ENCODE measurements around the gene DERL2.
"Not testable (repeated sequence)": the region's sequence is repeated elsewhere in the genome, so short reads cannot be mapped to it uniquely, and the experiment has no call there.

Gene DERL2

DNA sequence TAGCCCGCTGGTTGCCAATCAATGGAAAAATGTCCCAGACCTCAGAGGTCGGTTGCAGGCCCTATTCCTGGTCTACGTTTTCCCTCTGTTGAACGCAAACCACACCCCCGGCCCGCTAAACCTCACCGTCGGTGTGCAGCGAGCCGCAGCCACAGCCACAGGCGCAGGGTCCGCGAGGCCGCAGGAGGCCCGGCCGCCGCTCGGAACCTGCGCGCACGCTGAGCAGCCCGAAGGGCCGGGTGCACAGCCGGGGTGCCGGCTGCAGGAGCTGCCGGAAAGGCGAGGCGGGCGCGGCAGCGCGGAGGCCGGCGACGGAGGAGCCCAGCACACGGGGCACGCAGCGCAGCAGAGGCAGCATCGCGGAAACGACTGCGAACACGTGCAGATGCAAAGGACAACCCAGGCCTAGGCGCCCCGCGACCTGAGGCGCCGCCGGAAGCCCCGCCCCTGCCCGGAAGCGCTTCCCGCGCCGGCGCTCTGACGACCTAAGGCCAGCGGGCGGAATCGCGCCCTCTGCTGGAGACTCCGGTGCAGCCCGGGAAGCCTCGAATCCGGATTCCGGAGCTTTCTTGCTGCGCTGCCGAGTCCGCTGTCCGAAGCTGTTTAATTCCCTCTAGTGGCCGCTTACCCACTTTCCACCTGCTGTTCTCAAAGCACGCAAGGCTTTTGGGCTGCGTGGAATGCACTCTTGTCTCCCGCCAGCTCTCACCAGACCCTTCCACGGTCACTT, 47.1 kb downstream of the DERL2 start, which contains the start of gene C1QBP:
TSS of gene C1QBP (minus strand) at position 440 of the 730 bp plus-strand sequence. CDS start at position 358, 82 bp downstream.
- DNase-seq (ENCODE audit: extremely low spot score): peak; percentile 95
- CTCF ChIA-PET: interaction anchor here (0.7 to 6.1 kb wide), 44 partner anchors 9 to 530 kb away, joined by 3 to 45 read pairs (median 6); partner anchors contain the start of genes DHX33, NUP88 and RPAIN
- TF ChIP-seq, protein P1, sequence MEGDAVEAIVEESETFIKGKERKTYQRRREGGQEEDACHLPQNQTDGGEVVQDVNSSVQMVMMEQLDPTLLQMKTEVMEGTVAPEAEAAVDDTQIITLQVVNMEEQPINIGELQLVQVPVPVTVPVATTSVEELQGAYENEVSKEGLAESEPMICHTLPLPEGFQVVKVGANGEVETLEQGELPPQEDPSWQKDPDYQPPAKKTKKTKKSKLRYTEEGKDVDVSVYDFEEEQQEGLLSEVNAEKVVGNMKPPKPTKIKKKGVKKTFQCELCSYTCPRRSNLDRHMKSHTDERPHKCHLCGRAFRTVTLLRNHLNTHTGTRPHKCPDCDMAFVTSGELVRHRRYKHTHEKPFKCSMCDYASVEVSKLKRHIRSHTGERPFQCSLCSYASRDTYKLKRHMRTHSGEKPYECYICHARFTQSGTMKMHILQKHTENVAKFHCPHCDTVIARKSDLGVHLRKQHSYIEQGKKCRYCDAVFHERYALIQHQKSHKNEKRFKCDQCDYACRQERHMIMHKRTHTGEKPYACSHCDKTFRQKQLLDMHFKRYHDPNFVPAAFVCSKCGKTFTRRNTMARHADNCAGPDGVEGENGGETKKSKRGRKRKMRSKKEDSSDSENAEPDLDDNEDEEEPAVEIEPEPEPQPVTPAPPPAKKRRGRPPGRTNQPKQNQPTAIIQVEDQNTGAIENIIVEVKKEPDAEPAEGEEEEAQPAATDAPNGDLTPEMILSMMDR (IDR thresholded peaks at IDR 0.05; ENCODE audit: control extremely low read depth, extremely low read depth, low read depth, missing control alignments): peak; percentile 92
- POLR2A ChIA-PET: interaction anchor here (0.7 to 1.4 kb wide), 5 partner anchors 11 to 65 kb away, joined by 3 to 4 read pairs (median 3); partner anchors contain the start of genes DERL2, MIS12 and NUP88

DNA sequence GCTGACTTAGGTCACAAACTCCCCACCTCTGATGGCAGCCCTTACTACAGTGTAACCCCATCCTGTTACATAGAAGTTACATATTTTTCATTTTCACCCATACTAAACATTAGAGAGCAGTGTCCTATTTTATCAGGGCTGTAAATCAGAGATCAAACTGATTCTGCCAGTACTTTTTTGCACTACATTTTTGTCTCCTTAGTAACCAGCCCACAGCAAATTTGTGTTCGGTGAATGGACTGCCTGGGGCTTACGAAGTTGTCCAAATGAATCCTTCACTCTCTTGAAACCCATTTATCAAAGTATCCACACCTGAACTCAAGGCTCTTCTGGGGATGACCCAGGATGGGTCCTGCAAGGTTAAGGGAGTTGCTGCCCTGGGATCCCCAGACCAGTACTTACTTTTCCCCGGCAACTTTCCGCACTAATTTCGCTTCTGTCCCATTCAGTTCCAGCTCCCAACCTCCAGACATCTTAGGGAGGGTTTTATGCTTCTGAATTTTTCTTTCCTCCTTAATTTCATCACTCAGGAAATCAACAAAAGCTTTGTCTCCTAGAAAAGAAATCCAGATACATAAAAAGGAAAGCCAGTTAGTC, 48.2 kb downstream of the DERL2 start:
- TF ChIP-seq, protein P1 (IDR thresholded peaks at IDR 0.05; ENCODE audit: control extremely low read depth, extremely low read depth, low read depth, missing control alignments): no peak
- ChIA-PET CTCF (interaction anchor here (1.2 to 6.1 kb wide), 10 partner anchors 9 to 189 kb away, joined by 3 to 45 read pairs (median 7); no protein-coding TSS in a partner anchor), POLR2A (no interaction called here)
- DNase-seq (ENCODE audit: extremely low spot score): no peak

DNA sequence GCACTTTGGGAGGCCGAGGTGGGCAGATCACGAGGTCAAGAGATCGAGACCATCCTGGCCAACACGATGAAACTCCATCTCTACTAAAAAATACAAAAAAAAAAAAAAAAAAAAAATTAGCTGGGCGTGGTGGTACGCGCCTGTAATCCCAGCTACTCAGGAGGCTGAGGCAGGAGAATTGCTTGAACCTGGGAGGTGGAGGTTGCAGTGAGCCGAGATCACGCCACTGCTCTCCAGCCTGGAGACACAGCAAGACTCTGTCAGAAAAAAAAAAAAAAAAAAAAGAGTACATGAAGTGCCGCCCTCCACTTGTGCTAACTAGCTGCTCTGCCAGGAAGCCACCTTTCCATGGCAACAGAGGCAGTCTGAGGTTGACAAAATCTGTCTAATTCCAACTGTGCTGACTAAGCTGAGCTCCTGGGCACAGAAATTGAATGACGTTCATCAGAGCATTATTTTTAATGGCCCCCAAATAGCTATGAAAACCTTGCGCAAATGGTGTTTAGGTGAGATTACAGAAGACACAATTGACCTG, 50.1 kb downstream of the DERL2 start:
- POLR2A ChIA-PET; DNase-seq (ENCODE audit: extremely low spot score): not testable (repeated sequence)
- CTCF ChIA-PET: interaction anchor here (1.0 to 1.5 kb wide), 2 partner anchors 9 to 198 kb away, joined by 3 to 4 read pairs; no protein-coding TSS in a partner anchor

DNA sequence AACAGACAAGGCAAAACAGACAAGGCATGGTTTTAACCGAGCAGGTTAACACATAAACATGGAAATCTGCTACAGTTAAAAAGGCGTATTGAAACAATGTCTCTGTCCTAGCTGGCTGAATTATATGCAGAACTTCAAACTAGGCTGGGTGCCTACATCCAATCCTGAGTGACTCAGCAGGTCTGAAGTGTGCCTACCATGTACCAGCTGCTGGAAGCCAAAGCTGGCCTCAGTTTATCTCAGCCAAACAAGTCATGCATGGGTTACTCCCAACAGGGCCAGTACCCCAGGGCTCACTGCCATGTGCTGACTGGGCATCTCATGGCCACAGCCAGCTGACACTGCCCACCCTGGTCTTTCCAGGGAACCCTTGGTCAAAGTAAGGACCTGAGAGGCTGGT, 51.0 kb downstream of the DERL2 start:
- TF ChIP-seq, protein P1 (IDR thresholded peaks at IDR 0.05; ENCODE audit: control extremely low read depth, extremely low read depth, low read depth, missing control alignments): no peak
- DNase-seq (ENCODE audit: extremely low spot score): no peak
- ChIA-PET CTCF (interaction anchor here (1.5 to 2.4 kb wide), 2 partner anchors 8 kb away, joined by 4 to 8 read pairs; no protein-coding TSS in a partner anchor), POLR2A (interaction anchor here (1.0 kb wide), 1 partner anchor 15 kb away, joined by 4 read pairs; the partner anchor contains the start of genes NUP88 and RPAIN)

DNA sequence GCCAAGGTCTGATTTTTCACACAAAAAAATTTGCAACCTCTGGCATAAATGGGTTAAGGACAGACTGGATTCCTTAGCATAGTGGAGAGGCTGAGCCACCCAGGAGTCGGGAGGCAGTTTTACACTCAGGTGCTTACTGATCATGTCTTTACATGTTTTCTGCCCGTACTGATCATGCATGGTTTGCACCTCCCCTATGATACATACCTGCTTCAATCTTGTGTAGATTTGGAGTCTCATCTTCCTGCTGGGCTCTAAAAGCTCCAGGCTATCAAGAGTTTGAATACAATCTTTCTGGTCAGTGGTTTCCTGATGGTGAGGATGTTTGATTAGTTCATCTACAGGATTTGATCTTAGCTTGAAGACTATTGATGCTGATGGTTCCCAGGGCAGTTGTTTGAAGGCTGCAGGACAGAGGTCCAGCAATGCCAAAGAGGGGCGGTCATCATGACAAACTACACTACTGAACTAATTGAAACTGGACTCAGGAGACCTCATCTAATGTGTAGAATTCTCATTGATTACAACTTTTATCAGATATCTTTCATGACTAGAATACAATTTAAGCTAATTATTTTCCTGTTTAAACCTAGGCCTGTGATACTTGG, 53.9 kb downstream of the DERL2 start:
- CTCF ChIA-PET: interaction anchor here (0.6 to 1.7 kb wide), 4 partner anchors 9 to 158 kb away, joined by 3 to 4 read pairs (median 3); no protein-coding TSS in a partner anchor
- TF ChIP-seq, protein P1 (IDR thresholded peaks at IDR 0.05; ENCODE audit: control extremely low read depth, extremely low read depth, low read depth, missing control alignments): no peak
- POLR2A ChIA-PET: no interaction called here
- DNase-seq (ENCODE audit: extremely low spot score): no peak

DNA sequence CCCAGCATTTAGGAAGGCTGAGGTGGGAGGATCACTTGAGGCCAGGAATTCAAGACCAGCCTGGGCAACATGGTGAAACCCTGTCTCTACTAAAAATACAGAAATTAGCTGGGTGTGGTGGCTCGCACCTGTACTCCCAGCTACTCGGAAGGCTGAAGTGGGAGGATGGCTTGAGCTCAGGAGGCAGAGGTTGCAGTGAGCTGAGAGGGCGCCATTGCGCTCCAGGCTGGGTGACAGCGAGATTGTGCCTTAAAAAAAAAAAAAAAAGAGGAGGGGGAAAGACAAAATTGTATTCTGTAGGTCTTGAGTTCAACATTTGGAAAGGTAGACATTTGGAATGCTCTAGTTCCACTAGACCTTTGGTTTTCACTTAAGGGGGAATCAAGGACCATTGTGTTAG, 54.7 kb downstream of the DERL2 start:
- ChIA-PET CTCF (interaction anchor here (1.3 to 3.7 kb wide), 4 partner anchors 8 to 134 kb away, joined by 3 to 22 read pairs (median 3); partner anchors contain the start of gene C1QBP), POLR2A (interaction anchor here (0.6 kb wide), 1 partner anchor 80 kb away, joined by 5 read pairs; no protein-coding TSS in a partner anchor)
- TF ChIP-seq, protein P1 (IDR thresholded peaks at IDR 0.05; ENCODE audit: control extremely low read depth, extremely low read depth, low read depth, missing control alignments): peak; percentile 8
- DNase-seq (ENCODE audit: extremely low spot score): not testable (repeated sequence)

Data from GM10248 (cell line).